ENCODE measurements around the gene ARRDC1.

The ARRDC1 gene

GRCh38 chr9:137602661-137603060, 2.8 kb upstream of the ARRDC1 start:
- Histone ChIP-seq H3K4me1 (ENCODE audit: control insufficient read depth, low read length) (peaks cover 26% of the 10 kb centered on the region), H3K79me2 (ENCODE audit: control insufficient read depth, low read length) (peaks cover 16% of the 10 kb centered on the region), H3K36me3 (ENCODE audit: control insufficient read depth, low read length) (no peaks in the 10 kb centered on the region), H3K9me2 (replicated peaks; ENCODE audit: control insufficient read depth, low read length) (no peaks in the 10 kb centered on the region), H3K27me3 (ENCODE audit: control insufficient read depth, low read length) (peaks cover 3% of the 10 kb centered on the region; the same call in 1 of the 2 replicates), H3K27ac (ENCODE audit: low read depth, low read length) (no peak overlapping the region), H3K4me2 (ENCODE audit: low read length) (no peak overlapping the region), H4K20me1 (ENCODE audit: control insufficient read depth, insufficient read depth, low read depth, low read length) (peaks cover 14% of the 10 kb centered on the region), H3K9me3 (ENCODE audit: control insufficient read depth, insufficient read depth, low read length) (no peaks in the 10 kb centered on the region), H3F3A (ENCODE audit: control insufficient read depth, insufficient read depth) (peaks cover 7% of the 10 kb centered on the region; the same call in 1 of the 2 replicates), H3K4me3 (ENCODE audit: low read length) (no peak overlapping the region)
- TF ChIP-seq EZH2phosphoT487 (IDR thresholded peaks at IDR 0.05; ENCODE audit: borderline replicate concordance, low read length) (no peak), CTCF (IDR thresholded peaks at IDR 0.05; ENCODE audit: low read depth, low read length, poor library complexity, severe bottlenecking) (no peak)

GRCh38 chr9:137603879-137604278, 1.6 kb upstream of the ARRDC1 start:
- no peak overlapping the region for H3K27ac ChIP-seq (ENCODE audit: low read depth, low read length)
- H3K4me3 ChIP-seq (ENCODE audit: low read length) = no peak overlapping the region
- H3F3A ChIP-seq (ENCODE audit: control insufficient read depth, insufficient read depth) = 0 out of 2 replicates have a peak, but pooled peaks cover 4% of the 10 kb centered on the region

GRCh38 chr9:137604345-137605086, 970 bp upstream of the ARRDC1 start:
- Histone ChIP-seq H4K20me1 (ENCODE audit: control insufficient read depth, insufficient read depth, low read depth, low read length) (peaks cover 14% of the 10 kb centered on the region), H3F3A (ENCODE audit: control insufficient read depth, insufficient read depth) (0 out of 2 replicates have a peak, but pooled peaks cover 4% of the 10 kb centered on the region), H3K9me2 (replicated peaks; ENCODE audit: control insufficient read depth, low read length) (no peaks in the 10 kb centered on the region), H3K27ac (ENCODE audit: low read depth, low read length) (no peak overlapping the region), H3K4me1 (ENCODE audit: control insufficient read depth, low read length) (peaks cover 26% of the 10 kb centered on the region), H3K79me2 (ENCODE audit: control insufficient read depth, low read length) (peaks cover 22% of the 10 kb centered on the region), H3K4me2 (ENCODE audit: low read length) (peak overlapping the region; percentile 68), H3K9me3 (ENCODE audit: control insufficient read depth, insufficient read depth, low read length) (no peaks in the 10 kb centered on the region), H3K36me3 (ENCODE audit: control insufficient read depth, low read length) (no peaks in the 10 kb centered on the region), H3K27me3 (ENCODE audit: control insufficient read depth, low read length) (peaks cover 3% of the 10 kb centered on the region; the same call in 1 of the 2 replicates), H3K4me3 (ENCODE audit: low read length) (peak overlapping the region; percentile 52)
- TF ChIP-seq EZH2phosphoT487 (IDR thresholded peaks at IDR 0.05; ENCODE audit: borderline replicate concordance, low read length) (no peak), CTCF (IDR thresholded peaks at IDR 0.05; ENCODE audit: low read depth, low read length, poor library complexity, severe bottlenecking) (no peak)

More at GRCh38 chr9:137603879-137604278, 1.6 kb upstream of the ARRDC1 start:
- Histone ChIP-seq H3K9me3 (ENCODE audit: control insufficient read depth, insufficient read depth, low read length) (no peaks in the 10 kb centered on the region), H3K79me2 (ENCODE audit: control insufficient read depth, low read length) (peaks cover 22% of the 10 kb centered on the region), H3K4me2 (ENCODE audit: low read length) (peak overlapping the region; percentile 68; the same call in 1 of the 2 replicates), H3K36me3 (ENCODE audit: control insufficient read depth, low read length) (no peaks in the 10 kb centered on the region), H3K4me1 (ENCODE audit: control insufficient read depth, low read length) (peaks cover 26% of the 10 kb centered on the region), H3K27me3 (ENCODE audit: control insufficient read depth, low read length) (peaks cover 3% of the 10 kb centered on the region; the same call in 1 of the 2 replicates), H4K20me1 (ENCODE audit: control insufficient read depth, insufficient read depth, low read depth, low read length) (peaks cover 14% of the 10 kb centered on the region), H3K9me2 (replicated peaks; ENCODE audit: control insufficient read depth, low read length) (no peaks in the 10 kb centered on the region)
- TF ChIP-seq CTCF (IDR thresholded peaks at IDR 0.05; ENCODE audit: low read depth, low read length, poor library complexity, severe bottlenecking) (no peak), EZH2phosphoT487 (IDR thresholded peaks at IDR 0.05; ENCODE audit: borderline replicate concordance, low read length) (no peak)

Measured in DOHH2 (cell line).